ENCODE results near the gene FAM135A. TPM values are rescaled to one million over a fixed set of nuclear protein-coding genes. Genes with fewer than 3 reads are reported as not detected.
"Not testable (repeated sequence)": the region's sequence is repeated elsewhere in the genome, so short reads cannot be mapped to it uniquely, and the experiment has no call there.

The FAM135A gene
- total and polyA plus RNA-seq, 2 experiments from 2014 or later, result 3.5 to 8.2 TPM

DNA sequence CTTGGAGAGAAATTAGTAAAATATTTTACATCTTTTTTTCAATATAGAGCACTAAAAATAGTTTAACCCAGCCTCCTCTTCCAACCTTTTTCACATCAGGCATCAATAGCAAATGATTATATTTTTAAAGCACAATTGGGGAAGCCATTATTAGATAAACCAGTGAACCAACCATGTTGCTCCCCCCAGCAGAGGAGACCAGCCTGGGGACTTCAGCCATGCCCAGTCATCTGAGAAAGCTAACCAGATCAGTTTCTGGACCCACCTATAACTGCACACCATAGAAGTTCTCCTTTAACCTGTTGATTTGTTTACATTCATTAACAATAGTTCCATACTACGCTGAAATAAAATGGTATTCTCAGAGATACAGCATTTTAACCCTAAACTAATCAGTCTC, 139.7 kb downstream of the FAM135A start:
- Histone ChIP-seq H3K9ac (no peak overlapping the region), H3K79me2 (ENCODE audit: insufficient read depth) (no peaks in the 10 kb centered on the region), H3K9me2 (ENCODE audit: insufficient read depth) (no peaks in the 10 kb centered on the region), H3K27ac (no peak overlapping the region), H4K20me1 (ENCODE audit: insufficient read depth) (no peaks in the 10 kb centered on the region), H2AFZ (no peak overlapping the region), H3K4me3 (no peak overlapping the region), H3K27me3 (replicated peaks; ENCODE audit: insufficient read depth) (no peaks in the 10 kb centered on the region), H3K4me1 (ENCODE audit: insufficient read depth) (no peaks in the 10 kb centered on the region), H3K9me3 (ENCODE audit: low read depth) (no peaks in the 10 kb centered on the region), H3K36me3 (ENCODE audit: low read depth) (no peaks in the 10 kb centered on the region), H3F3A (ENCODE audit: insufficient read depth) (no peaks in the 10 kb centered on the region), H3K4me2 (ENCODE audit: unreplicated experiment) (no peak overlapping the region)
- no peak for DNase-seq
- no peak for TF ChIP-seq EZH2 (IDR thresholded peaks at IDR 0.05; ENCODE audit: insufficient read depth, poor library complexity, severe bottlenecking)
- no peak for TF ChIP-seq EZH2phosphoT487 (IDR thresholded peaks at IDR 0.05; ENCODE audit: insufficient read depth, low read depth)
- in situ Hi-C loops (cut with MboI), result loop anchor here (10.0 kb wide), 1 partner anchor 132 kb away; no protein-coding TSS in a partner anchor
- WGBS, 2 experiments (ENCODE audit: low coverage in 1 of 2, low lambda C conversion rate in 2 of 2, missing lambda C conversion rate in 2 of 2), result 100% methylated on average over 1 of the region's 1 CpG

DNA sequence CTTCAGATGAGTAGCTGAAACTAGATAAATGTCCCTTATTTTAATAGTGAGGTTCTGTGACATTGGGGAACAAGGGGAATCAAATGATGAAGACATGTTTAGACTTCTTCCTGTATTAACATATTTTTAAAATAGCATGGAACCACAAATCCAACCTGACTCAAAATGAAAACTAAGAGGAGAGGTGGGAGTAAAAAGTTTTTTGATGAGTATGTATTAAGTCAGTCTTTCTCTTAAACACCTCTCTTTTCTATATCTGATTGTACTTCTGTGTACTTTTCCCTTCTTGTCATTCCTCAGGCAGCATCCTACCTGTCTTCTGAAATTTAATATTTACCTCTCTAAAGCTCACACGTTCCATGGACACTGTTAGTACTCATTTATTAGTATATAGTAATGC, 144.7 kb downstream of the FAM135A start:
- no peaks in the 10 kb centered on the region for H3K9me3 ChIP-seq (ENCODE audit: low read depth)
- no peaks in the 10 kb centered on the region for H3F3A ChIP-seq (ENCODE audit: insufficient read depth)
- H3K4me3 ChIP-seq, result no peak overlapping the region
- DNase-seq, result no peak
- H4K20me1 ChIP-seq (ENCODE audit: insufficient read depth), result no peaks in the 10 kb centered on the region
- H3K79me2 ChIP-seq (ENCODE audit: insufficient read depth), result no peaks in the 10 kb centered on the region
- TF ChIP-seq EZH2 (IDR thresholded peaks at IDR 0.05; ENCODE audit: insufficient read depth, poor library complexity, severe bottlenecking) (no peak), EZH2phosphoT487 (IDR thresholded peaks at IDR 0.05; ENCODE audit: insufficient read depth, low read depth) (no peak)
- H3K27me3 ChIP-seq (replicated peaks; ENCODE audit: insufficient read depth), result no peaks in the 10 kb centered on the region
- H3K4me1 ChIP-seq (ENCODE audit: insufficient read depth), result no peaks in the 10 kb centered on the region
- WGBS, 2 experiments (ENCODE audit: low coverage in 1 of 2, low lambda C conversion rate in 2 of 2, missing lambda C conversion rate in 2 of 2), result 52 to 54% methylated on average over 1 of the region's 1 CpG
- no peak overlapping the region for H3K27ac ChIP-seq
- H3K4me2 ChIP-seq (ENCODE audit: unreplicated experiment), result no peak overlapping the region
- H3K36me3 ChIP-seq (ENCODE audit: low read depth), result no peaks in the 10 kb centered on the region
- H3K9me2 ChIP-seq (ENCODE audit: insufficient read depth), result no peaks in the 10 kb centered on the region
- in situ Hi-C loops (cut with MboI), result loop anchor here (10.0 kb wide), 1 partner anchor 127 kb away; no protein-coding TSS in a partner anchor
- no peak overlapping the region for H2AFZ ChIP-seq
- no peak overlapping the region for H3K9ac ChIP-seq

DNA sequence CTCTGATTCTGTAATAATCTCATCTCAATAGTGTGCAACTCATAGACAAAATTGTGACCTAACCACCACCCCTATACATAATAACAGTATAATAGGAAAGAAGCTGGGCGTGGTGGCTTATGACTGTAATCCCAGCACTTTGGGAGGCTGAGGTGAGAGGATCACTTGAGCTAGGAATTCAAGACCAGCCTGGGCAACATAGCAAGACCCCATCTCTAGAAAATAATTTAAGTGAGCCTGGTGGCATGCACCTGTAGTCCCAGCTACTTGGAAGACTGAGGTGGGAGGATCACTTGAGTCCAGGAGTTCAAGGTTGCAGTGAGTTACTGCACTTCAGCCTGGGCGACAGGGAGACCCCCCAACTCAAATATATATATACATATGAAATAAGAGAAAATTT, 149.1 kb downstream of the FAM135A start:
- H3K27me3 ChIP-seq (replicated peaks; ENCODE audit: insufficient read depth); H3K79me2 ChIP-seq (ENCODE audit: insufficient read depth); H3K9me3 ChIP-seq (ENCODE audit: low read depth); H3K9me2 ChIP-seq (ENCODE audit: insufficient read depth); H3F3A ChIP-seq (ENCODE audit: insufficient read depth); DNase-seq; H3K36me3 ChIP-seq (ENCODE audit: low read depth); in situ Hi-C loops (cut with MboI); H3K4me1 ChIP-seq (ENCODE audit: insufficient read depth); H2AFZ ChIP-seq; H3K4me3 ChIP-seq; H4K20me1 ChIP-seq (ENCODE audit: insufficient read depth); H3K9ac ChIP-seq; H3K27ac ChIP-seq; H3K4me2 ChIP-seq (ENCODE audit: unreplicated experiment): not testable (repeated sequence)
- 48 to 61% methylated on average over 2 of the region's 2 CpGs for WGBS, 2 experiments (ENCODE audit: low coverage in 1 of 2, low lambda C conversion rate in 2 of 2, missing lambda C conversion rate in 2 of 2)

DNA sequence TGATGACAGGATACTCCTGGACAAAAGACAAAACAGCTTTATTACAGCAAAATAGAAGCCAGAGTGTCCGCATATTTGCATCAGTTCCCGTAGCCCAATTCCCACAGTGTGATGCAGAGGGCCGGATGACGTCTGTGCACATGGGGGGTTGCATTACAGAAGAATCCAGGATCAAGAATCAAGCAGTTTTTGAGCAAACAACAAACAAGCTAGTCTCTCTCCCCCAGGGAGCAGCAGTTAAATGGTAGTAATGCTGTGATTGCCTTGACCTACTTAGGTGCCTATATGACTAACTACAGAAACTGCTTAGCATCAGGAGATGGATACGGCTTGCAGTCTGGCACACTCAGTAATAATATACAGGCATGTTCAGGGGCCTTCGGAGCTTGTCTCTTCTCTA, 150.2 kb downstream of the FAM135A start:
- Histone ChIP-seq H3K9me3 (ENCODE audit: low read depth) (no peaks in the 10 kb centered on the region), H3K4me2 (ENCODE audit: unreplicated experiment) (no peak overlapping the region), H3K4me1 (ENCODE audit: insufficient read depth) (0 out of 2 replicates have a peak, but pooled peaks cover 9% of the 10 kb centered on the region), H3F3A (ENCODE audit: insufficient read depth) (no peaks in the 10 kb centered on the region), H4K20me1 (ENCODE audit: insufficient read depth) (no peaks in the 10 kb centered on the region), H2AFZ (no peak overlapping the region), H3K4me3 (no peak overlapping the region), H3K79me2 (ENCODE audit: insufficient read depth) (peaks cover 18% of the 10 kb centered on the region), H3K9ac (no peak overlapping the region), H3K27me3 (replicated peaks; ENCODE audit: insufficient read depth) (no peaks in the 10 kb centered on the region), H3K36me3 (ENCODE audit: low read depth) (no peaks in the 10 kb centered on the region), H3K9me2 (ENCODE audit: insufficient read depth) (no peaks in the 10 kb centered on the region), H3K27ac (no peak overlapping the region)
- peak; percentile 50 for DNase-seq
- TF ChIP-seq EZH2phosphoT487 (IDR thresholded peaks at IDR 0.05; ENCODE audit: insufficient read depth, low read depth), result no peak
- no peak for TF ChIP-seq EZH2 (IDR thresholded peaks at IDR 0.05; ENCODE audit: insufficient read depth, poor library complexity, severe bottlenecking)
- in situ Hi-C loops (cut with MboI), result no loop called here
- WGBS, 2 experiments (ENCODE audit: low coverage in 1 of 2, low lambda C conversion rate in 2 of 2, missing lambda C conversion rate in 2 of 2), result 43% methylated on average over 6 of the region's 6 CpGs

Measured in GM23248 (cell line).